NCI-H1092 (cell line): Measurements from ENCODE around the gene IGFBP6.

Source experiments
- DNase-seq: peaks from one replicate; lab custom pipeline; 2025; lab: John Stamatoyannopoulos, UW

IGFBP6 gene

DNA sequence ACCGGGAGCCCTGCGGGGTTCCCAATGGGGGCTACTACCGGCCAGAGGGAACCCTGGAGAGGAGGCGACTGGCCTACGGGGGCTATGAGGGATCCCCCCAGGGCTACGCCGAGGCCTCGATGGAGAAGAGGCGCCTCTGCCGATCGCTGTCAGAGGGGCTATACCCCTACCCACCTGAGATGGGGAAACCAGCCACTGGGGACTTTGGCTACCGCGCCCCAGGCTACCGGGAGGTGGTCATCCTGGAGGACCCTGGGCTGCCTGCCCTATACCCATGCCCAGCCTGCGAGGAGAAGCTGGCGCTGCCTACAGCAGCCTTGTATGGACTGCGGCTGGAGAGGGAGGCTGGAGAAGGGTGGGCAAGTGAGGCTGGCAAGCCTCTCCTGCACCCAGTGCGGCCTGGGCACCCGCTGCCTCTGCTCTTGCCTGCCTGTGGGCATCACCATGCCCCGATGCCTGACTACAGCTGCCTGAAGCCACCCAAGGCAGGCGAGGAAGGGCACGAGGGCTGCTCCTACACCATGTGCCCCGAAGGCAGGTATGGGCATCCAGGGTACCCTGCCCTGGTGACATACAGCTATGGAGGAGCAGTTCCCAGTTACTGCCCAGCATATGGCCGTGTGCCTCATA is 37.9 kb upstream of the IGFBP6 start:
- no peak for DNase-seq

DNA sequence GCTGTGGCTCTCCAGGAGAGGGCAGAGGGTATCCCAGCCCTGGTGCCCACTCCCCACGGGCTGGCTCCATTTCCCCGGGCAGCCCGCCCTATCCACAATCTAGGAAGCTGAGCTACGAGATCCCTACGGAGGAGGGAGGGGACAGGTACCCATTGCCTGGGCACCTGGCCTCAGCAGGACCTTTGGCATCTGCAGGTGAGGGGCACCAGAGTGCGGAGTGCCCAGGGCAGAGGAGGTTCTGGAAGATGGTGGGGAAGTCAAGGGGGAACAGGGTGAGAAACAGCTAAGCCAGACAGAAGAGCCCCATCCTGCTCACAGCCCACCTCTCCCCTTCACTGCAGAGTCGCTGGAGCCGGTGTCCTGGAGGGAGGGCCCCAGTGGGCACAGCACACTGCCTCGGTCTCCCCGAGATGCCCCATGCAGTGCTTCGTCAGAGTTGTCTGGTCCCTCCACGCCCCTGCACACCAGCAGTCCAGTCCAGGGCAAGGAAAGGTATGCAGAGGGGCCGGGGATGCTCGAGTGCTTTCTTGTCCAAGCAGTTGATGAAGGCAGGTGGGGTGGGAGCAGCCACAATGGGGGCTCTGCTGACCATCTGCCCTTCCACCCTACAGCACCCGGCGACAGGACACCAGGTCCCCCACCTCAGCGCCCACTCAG is 37.3 kb upstream of the IGFBP6 start:
- no peak for DNase-seq

DNA sequence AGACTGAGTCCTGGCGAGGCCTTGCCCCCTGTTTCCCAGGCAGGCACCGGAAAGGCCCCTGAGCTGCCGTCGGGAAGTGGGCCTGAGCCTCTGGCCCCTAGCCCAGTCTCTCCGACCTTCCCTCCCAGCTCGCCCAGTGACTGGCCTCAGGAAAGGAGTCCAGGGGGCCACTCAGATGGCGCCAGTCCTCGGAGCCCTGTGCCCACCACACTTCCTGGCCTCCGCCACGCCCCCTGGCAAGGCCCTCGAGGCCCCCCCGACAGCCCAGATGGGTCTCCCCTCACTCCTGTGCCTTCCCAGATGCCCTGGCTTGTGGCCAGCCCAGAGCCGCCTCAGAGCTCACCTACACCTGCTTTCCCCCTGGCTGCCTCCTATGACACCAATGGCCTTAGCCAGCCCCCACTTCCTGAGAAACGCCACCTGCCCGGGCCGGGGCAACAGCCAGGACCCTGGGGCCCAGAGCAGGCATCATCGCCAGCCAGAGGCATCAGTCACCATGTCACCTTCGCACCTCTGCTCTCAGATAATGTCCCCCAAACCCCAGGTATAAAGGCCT is 36.7 kb upstream of the IGFBP6 start:
- peak; percentile 46 for DNase-seq

DNA sequence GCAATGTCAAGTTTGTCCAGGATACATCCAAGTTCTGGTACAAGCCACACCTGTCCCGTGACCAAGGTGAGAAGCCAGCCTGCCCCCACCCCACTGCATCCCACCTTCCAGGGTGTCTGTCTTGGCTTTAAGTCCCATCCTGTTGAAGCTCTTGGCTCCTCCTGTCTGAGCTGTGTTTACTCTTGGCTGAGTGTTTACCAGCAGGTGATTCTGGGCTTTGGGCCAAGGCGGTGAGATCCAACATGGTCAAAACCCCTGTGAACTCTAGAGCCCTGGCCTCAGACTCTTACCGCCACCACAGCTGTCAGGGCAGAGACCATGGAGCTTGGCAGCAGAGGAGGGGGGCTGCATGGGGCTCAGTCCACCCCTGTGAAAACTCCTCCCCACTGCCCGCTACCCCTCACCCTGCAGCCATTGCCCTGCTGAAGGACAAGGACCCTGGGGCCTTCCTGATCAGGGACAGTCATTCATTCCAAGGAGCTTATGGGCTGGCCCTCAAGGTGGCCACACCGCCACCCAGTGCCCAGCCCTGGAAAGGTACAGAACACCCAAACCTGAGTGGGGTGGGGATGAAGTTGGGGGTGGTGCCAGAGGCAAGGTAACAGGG is 36.0 kb upstream of the IGFBP6 start:
- DNase-seq: peak; percentile 84

DNA sequence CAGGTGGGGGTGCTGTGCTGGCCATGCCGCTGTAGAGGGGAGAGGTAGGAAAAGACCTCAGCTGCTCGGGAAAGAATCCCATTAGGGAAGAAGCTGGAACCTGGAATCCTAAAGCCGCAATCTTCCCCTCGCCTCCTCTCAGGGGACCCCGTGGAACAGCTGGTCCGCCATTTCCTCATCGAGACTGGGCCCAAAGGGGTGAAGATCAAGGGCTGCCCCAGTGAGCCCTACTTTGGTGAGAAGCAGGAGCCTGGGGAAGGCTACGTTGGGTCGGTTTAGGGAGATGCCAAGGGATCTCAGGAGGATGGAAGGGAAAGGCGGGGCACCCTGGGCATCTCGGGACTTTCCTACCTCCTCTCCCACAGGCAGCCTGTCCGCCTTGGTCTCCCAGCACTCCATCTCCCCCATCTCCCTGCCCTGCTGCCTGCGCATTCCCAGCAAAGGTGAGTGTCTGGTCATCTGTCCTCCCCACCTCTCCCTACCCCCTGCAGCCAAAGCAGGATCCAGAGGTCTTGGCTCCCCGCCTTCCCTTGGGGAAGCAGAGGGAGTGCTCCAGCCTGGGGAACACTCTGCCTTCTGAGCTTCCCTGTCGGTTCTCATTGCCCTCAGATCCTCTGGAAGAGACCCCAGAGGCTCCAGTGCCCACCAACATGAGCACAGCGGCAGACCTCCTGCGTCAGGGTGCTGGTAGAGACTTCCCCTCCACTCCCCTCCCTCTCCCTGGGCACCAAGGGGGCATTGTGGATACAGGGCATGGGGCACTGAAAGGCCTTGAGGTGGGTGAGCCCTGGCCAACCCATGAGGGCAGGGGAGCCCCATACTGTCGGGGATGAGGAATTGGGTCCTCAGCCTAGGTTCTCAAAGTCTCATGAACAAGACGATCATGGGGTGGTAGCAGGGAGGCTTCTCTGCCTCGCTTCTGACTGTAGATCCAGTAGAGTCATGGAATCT is 35.2 kb upstream of the IGFBP6 start:
- DNase-seq: no peak

DNA sequence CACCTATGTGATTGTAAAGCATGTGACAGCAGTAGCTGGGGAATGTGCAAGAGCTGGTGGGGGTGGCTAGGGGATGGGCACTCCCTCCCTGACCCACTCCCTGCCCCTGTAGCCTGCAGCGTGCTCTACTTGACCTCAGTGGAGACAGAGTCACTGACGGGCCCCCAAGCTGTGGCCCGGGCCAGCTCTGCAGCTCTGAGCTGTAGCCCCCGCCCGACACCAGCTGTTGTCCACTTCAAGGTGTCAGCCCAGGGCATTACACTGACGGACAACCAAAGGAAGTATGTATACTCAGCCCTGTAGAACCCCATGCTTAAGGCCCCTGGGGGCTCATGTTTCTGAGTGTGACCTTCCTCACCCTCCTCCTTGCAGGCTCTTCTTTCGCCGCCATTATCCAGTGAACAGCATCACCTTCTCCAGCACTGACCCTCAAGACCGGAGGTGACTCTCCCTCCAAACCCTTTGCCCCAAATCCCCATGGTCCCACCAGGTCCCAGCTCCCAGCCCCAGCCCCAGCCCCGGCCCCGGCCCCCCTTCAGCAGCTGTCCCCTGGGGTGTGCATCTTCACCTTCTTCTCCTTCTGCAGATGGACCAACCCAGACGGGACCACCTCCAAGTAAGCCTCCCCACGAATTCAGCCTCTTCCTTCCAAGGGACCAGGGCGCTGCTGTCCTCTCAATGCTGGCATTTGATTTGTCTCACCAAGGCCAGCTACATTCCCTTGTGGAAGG is 34.3 kb upstream of the IGFBP6 start:
- DNase-seq: no peak

DNA sequence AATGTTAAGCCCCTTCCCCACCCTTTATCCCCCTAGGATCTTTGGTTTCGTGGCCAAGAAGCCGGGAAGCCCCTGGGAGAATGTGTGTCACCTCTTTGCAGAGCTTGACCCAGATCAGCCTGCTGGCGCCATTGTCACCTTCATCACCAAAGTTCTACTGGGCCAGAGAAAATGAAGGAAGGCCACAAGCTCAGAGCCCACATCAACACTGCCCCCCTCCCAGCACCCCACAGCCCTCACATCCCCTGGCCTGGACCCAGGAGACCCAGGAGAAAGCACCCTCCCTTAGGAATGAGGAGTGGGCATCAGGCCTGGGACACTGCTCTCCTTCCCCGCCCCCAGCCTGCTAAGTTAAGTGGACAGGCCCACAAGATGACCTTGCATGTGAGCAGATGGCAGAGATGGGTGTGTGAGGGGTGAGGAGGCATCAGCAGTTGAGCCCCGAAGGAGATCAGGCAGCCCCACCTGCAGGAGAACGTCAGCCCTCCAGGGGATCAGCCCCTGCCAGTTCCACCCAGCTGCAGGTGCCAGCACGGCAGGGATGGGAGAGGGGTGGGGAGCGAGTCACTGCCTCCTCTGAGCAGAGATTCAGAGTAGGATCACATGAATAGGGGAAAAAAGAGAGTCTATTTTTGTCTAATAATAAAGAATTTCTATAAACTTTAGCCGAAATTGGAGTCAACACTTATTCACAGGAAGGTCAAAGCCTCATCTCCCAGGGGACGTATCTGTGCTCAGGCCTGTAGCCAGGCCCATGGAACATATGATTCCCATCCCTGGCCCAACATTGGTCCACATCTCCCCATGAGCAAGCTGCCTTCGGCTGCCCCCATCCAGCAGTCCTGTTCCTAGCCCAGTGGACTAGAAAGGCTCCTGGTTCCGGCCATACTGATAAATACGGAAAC is 33.5 kb upstream of the IGFBP6 start:
- no peak for DNase-seq

DNA sequence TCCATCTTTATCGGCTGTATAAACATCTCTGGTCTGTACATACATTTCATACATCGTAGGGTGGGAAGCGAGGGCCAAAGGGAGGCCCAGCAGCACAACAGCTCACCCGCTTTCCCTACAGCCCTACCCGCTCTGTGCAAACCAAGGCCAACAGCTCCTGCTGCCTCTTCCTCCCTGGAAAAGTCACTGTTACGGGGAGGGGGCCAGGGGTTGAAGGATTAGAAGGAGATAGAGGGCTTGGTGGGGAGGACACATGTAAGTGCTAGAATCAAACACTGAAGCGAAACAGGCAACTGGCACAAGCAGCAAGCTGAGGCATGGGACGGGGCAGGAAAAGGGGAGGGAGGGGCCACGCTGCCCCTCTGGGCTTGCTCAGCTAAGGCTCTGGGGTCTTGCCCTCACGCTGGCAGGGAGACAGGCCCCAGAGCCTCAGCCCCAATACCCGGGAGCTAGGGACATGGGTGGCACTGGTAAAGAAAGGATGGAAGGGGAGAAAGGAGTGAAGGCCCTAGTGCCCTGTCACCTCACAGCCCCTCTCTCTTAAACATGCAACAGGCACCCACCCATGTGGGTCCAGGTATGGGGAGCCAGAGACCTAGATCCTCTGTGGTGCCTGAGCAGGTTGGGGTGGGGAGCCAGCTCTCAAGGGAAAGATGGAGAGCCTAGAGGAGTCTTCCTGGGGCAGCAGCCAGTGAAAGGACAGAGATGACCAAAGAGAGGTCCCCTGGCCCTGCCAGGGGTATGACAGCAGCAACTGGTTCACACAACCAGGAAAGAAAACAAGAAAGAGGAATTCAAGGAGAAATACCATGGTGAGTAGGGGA is 32.6 kb upstream of the IGFBP6 start:
- no peak for DNase-seq

DNA sequence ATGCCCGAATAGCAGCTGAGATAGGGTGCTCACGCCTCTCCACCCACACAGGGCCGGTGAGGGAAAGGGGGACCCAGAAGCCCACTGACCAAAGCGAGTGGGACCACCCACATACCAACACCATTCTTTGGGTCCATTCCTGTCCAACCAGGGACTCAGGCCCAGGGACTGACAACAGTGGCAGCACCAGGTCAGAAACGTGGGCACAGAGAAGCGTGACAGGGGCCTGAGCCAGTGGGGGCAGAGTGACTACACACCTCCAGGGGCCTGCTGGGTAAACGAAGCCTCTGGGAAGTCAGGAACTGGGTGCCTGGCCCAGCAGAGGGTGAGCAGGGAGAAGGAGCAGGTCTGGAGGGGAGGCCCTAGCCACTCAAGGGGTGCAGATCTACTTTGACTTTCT is 32.0 kb upstream of the IGFBP6 start:
- no peak for DNase-seq

DNA sequence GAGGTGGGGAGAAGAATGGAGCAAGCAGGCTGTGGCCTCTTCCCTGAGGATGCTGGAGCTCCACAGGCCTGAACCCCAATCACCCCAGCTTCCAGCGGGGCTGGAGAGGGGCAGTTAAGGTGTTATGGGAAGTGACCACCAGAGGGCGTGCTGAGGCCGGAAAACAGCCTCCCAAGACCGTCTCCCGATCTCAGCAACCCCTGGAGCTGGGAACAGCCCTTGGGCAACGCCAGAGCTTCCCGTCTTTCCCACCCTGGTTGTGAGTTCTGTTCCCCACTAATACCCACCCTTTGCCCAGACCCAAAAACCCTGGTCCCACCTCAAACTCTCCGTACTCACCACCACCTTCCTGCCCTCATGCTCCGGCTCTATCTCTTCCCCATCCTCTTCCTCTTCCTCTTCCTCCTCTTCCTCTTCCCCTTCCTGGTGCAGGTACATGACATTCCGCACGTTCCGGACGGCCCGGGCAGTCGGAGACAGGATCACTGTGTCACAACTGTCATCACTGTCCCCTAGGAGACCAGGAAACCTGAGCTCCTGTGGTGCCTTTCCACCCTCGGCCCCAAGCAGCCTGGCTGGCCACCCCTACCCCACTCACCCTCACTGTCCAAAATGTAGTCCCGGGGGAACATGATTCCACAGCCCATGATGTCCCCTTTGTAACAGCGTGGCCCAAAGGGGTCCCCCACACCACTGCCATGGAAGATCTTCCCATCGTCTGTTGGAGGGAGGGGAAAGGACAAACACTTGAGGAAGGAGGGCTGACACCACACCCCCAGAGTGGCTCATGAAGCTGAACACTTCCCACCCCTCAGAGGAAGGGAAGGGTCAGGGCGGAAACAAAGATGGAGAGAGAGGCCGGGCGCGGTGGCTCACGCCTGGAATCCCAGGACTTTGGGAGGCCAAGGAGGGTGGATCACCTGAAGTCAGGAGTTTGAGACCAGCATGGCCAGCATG is 31.2 kb upstream of the IGFBP6 start:
- peak; percentile 46 for DNase-seq

DNA sequence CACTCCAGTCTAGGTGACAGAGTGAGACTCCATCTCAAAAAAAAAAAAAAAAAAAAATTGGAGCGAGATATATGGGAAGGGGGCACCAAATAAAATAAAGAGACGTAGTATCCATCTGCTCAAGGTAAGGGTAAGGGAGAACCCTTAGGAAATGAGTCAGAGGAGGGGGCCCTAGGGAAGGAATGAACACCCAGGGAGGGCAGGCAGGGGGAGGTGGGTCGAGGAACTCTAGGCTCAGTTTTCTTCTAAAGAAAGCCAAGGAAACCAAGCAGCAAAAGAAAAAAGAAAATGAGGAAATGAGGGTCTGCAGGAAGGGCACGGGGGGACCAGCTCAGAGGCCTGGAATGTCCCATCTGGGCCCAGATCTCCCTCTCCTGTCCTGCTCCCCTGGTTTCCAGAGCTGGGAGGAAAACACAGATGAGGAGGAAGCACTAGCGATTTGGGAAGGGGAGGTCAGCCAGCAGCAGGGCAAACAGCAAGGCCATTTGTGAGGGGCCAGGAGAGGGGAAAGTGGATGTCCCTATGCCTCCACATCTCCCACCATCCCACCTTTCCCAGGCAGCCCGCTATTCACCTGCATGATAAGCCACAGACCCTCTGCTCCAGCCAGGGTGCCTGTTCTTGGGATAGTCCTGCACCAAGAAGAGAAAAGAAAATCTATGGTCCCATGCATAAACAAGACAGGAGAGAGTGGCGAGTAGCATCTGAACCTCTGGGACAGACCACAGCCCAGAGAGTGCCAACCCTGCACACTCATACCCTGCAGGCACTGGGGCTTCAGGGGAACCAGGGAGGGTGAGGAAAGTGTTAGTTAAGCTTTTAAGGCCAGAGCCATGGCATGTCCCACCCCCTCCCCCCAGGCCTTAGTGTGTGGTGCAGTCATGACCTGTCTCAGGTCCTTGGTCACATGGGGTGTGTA is 30.1 kb upstream of the IGFBP6 start:
- no peak for DNase-seq

DNA sequence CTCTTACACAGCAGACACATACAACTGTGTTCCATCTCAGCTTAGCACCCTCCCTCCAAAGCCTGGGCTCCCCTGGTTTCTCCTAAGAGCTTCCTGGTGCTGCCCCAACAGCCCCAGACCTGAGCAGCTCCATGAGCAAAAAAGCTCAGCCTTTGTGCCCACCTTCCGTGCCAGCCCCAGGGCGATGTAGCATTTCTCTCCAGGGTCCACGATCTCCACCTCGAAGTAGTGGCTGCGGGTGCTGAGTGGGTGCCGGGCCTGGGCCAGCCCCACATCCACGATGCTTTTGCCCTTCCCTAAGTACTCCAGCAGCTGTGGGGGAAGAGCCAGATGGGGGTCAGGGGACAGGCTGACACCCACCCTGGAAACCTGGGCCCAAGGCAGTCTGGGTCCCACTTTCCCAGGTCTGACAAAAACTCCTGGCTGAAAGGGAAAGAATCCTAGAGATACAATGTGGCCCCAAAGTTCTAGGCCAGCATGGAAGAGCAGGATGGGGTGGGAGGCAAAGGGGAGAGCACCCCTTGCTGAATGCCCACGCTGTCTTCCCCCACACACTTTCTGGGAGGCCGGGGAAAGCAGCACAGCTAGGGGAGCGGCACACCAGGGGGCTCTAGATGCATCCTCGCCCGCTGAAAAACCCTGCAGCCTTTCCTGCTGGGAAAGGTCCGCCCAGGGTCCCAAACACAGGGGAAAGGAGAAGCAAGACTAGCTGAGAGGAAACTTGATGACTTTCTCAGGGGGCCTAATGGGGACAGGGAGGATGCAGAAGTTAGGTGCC is 29.3 kb upstream of the IGFBP6 start:
- no peak for DNase-seq

DNA sequence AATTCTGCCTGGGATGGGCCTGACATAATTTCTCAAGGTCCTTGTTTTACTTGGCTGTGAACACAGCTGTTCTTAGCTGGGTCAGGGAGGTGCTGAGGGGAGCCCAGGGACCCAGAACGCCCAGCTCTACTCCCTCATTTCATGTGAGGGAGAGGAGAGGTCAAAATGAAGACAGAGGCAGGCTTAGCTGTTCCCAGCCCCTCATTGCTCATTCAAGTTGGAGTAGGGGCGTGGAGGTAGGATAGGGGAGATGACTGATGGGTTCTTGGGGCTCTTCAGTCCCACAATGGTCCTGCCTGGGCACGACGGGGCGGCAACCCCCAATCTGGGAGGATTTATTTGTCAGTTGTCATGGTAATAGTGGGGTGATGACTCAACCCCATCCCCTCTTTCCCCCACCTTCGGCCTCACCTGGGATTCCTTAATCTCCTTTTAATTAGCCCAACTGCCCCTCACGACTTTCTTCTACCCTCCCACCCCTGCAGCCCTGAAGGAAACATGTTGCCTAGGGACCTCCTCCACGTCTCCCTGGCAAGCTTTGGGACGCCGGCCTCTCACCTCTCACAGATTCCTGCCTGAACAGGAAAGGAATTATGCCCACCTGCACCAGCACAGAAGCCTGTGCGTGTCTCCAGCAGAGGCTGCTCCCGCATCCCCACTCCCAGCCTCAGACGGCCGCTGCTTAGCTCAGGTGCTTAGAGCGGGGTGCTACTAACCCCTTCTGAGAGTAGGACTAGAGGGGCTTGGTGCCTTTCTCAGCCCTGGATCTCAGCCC is 28.5 kb upstream of the IGFBP6 start:
- no peak for DNase-seq

DNA sequence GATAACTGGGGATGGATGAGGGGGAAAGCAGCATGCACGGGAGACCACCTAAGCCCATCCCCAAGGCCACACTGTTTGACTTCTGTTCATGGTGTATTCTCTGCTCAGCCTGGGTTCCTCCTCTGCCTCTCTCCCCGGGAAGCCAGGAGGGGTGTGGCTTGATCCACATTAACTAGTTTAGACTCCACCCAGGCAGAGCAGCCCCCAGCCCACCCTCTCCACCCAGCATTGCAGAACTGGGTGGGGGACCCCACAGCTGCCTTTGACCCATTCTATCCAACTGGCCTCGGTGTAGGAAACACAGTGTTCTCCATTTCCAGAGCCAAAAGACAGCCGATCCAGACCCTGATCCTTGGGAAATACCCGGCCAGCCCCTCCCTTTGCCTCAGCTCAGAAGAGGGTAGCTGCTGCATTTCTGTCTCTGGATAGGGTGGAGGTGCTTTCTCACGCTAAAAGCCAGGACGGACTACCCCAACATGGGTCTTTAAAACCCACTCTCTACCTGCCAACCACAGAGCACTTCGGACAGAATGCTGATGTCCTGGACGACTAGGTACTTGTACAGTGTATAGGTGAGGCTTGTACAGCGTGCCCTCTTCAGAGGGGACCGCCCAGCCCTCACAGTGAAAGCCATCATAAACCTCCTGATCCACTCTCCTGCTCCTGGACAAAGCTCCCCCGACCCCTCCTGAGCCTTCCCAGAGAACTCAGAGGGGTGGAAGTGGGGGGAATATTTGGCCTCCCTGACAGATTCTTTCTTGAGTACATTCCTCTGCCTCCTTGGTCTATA is 27.7 kb upstream of the IGFBP6 start:
- no peak for DNase-seq
